Heart right ventricle (tissue), 16 donors: Measurements from ENCODE around the gene RERG. TPM values are rescaled to one million over a fixed set of nuclear protein-coding genes. Genes with fewer than 3 reads are reported as not detected.

Experiments
- ATAC-seq, 8 donors: fragments of 200-7000 bp; cut with Tn5 transposase; one replicate each; pipeline ENCODE4 v1.9.1; 2020; ENCODE audit warnings: mild to moderate bottlenecking in 8 of 8, moderate library complexity in 8 of 8, moderate number of reproducible peaks in 1 of 8
- DNase-seq, 2 donors: peaks; one replicate each; pipeline ENCODE4 v3.0.0-alpha.2; 2020
- H3K27ac ChIP-seq, 10 donors: fragments of 200-600 bp; sonication (generic) in 2 of 10; one replicate each; pipeline versions ENCODE4 v1.5.0 to v1.8.0; 2020 to 2022; ENCODE audit warnings: mild to moderate bottlenecking in 3 of 10
- H3K27me3 ChIP-seq, 7 donors: fragments of 200-600 bp; one replicate each; pipeline ENCODE4 v1.8.0; 2021 to 2022; ENCODE audit warnings: mild to moderate bottlenecking in 2 of 7
- H3K36me3 ChIP-seq, 9 donors: fragments of 200-600 bp; sonication (generic) in 1 of 9; one replicate each; pipeline versions ENCODE4 v1.5.0 to v1.8.0; 2020 to 2022; ENCODE audit warnings: mild to moderate bottlenecking in 2 of 9
- H3K4me1 ChIP-seq, 9 donors: fragments of 200-600 bp; sonication (generic) in 1 of 9; one replicate each; pipeline versions ENCODE4 v1.5.0 to v1.8.0; 2020 to 2022; ENCODE audit warnings: mild to moderate bottlenecking in 4 of 9
- H3K4me3 ChIP-seq, 10 donors: fragments of 200-600 bp; sonication (generic) in 2 of 10; one replicate each; pipeline versions ENCODE4 v1.5.0 to v1.8.0; 2020 to 2022; ENCODE audit warnings: mild to moderate bottlenecking in 7 of 10, moderate library complexity in 2 of 10
- H3K9me3 ChIP-seq, 11 donors: fragments of 200-600 bp in 10 of 11; sonication (generic) in 2 of 11; one replicate each; pipeline versions ENCODE4 v1.5.0 to v1.8.0; 2013 to 2022; ENCODE audit warnings: mild to moderate bottlenecking in 2 of 11, control low read depth in 1 of 11, moderate library complexity in 1 of 11
- WGBS, 2 donors: extraction: QIAGEN DNeasy Blood & Tissue Kit; methylation state at CpG; one replicate each; pipeline ENCODE4 v1.1.7; 2013; ENCODE audit warnings: inconsistent platforms in 1 of 2; 5-methylcytosine and 5-hydroxymethylcytosine counted together
- intact Hi-C, 10 donors: fragments of 100-400 bp; cut with DNase I; formaldehyde crosslinking; loops; one replicate each; pipeline versions ENCODE4 v1.11.1 to v1.14.2; 2022
- polyA plus RNA-seq, 2 donors: library from polyadenylated mRNA; stranded (reverse); fragments of 200-250 nt; gene quantifications; one replicate each; pipeline ENCODE4 v1.2.3, GENCODE V29; 2013
- total RNA-seq, 10 donors: library from RNA; stranded (reverse); fragmentation: NEBNext Ultra II Directional in 3 of 10; extraction: Animal tissue kit (Norgen Biotek cat#: 25700) in 3 of 10; gene quantifications; one replicate each; pipeline versions ENCODE4 v1.2.1 to v1.2.4, GENCODE V29; 2021 to 2023
- TF ChIP-seq, protein P1 (sequence below), 9 donors: fragments of 200-600 bp; sonication (generic) in 2 of 9; IDR thresholded peaks; one replicate each; pipeline versions ENCODE4 v1.5.0 to v1.8.0; 2021 to 2022; ENCODE audit warnings: antibody characterized with exemption in 9 of 9, mild to moderate bottlenecking in 5 of 9, moderate library complexity in 1 of 9
- donor health status: Arrhythmogenic right ventricular cardiomyopathy.
- donor health status: ischemic (EF 13 %, LVEDD 7.1; RV severe dilation, severe dysfunction).
- donor health status: healthy with polysubstance abuse.
- donor health status: DM: no; HTN: yes; CAD: no.
- donor health status: DM: no; HTN: no; CAD: no.
- donor health status: ischemic (EF 25% LVEDD 6.9; RV normal size, moderate dysfunction).
- donor health status: ischemic (EF 25% LVEDD 5.7; RV mildly dilated, moderate dysfunction).
- donor health status: healthy.
- donor health status: DM: yes; HTN: yes; CAD: no.
- donor health status: Ischemic cardiomyopathy.
- donor health status: ischemic (EF 35%, LVEDD 5.7; RV mildly dilated, moderate dysfunction).
- donor health status: nonischemic (EF 11% LVEDD 7.7; RV severe dilation, severe dysfunction).
- donor health status: DM: yes; HTN: yes; CAD: no.
- donor health status: PGD.
- donor health status: ischemic (EF 29% LVEDD 5.4; RV normal size, mild dysfunction).
- donor health status: nonischemic (EF 23%, LVEDD 6.1; RV moderate dilation, normal function).

The RERG gene
- total and polyA plus RNA-seq, 12 donors: 2.1 to 9.7 (median 2.7) TPM

DNA sequence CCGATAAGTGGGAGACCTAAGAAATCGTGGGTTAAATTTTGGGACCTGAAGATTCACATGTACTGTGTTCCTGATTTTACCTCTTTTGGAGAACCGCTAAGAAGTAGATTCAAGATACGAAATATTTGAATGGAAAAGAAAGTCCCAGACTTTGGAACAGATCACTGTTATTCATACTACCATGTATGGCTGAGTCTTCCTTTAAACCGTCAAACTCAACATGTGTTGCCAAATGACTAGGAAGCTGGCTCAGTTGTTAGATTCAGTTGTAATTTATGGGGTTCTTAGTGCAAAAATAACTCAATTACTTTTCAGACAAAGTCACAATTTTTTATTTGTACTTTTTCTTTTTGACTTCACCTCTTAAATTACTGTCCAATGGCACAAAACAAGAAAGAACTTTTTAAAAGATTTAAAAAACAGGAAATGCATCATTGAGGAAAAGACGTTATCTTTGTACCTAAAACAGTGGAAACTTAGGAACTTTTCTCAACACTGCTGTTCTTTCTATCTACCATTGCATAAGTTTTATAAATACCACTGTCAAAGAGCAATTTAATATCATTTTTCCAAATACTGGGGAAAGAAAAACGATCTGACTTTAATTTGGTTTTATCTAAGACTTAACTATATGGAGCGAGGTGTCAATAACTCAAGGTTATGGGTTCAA is 15.7 kb downstream of the RERG start:
- TF ChIP-seq, protein P1, sequence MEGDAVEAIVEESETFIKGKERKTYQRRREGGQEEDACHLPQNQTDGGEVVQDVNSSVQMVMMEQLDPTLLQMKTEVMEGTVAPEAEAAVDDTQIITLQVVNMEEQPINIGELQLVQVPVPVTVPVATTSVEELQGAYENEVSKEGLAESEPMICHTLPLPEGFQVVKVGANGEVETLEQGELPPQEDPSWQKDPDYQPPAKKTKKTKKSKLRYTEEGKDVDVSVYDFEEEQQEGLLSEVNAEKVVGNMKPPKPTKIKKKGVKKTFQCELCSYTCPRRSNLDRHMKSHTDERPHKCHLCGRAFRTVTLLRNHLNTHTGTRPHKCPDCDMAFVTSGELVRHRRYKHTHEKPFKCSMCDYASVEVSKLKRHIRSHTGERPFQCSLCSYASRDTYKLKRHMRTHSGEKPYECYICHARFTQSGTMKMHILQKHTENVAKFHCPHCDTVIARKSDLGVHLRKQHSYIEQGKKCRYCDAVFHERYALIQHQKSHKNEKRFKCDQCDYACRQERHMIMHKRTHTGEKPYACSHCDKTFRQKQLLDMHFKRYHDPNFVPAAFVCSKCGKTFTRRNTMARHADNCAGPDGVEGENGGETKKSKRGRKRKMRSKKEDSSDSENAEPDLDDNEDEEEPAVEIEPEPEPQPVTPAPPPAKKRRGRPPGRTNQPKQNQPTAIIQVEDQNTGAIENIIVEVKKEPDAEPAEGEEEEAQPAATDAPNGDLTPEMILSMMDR (IDR thresholded peaks at IDR 0.05): no peak
- 74 to 79% methylated on average over 8 of the region's 8 CpGs for whole genome bisulfite sequencing, 2 donors
- Histone ChIP-seq H3K4me3 (no peak overlapping the region), H3K4me1 (peaks cover 0 to 27% (median 10%) of the 10 kb centered on the region in 9 donors), H3K36me3 (no peaks in the 10 kb centered on the region), H3K27me3 (peaks cover 0 to 11% (median 0%) of the 10 kb centered on the region in 7 donors), H3K27ac (peak overlapping the region in 8 of 10 donors; percentile 7 to 72 (median 64)), H3K9me3 (peaks cover 0 to 19% (median 0%) of the 10 kb centered on the region in 11 donors)
- intact Hi-C loops: no loop called here
- DNase-seq (no peak), ATAC-seq (peak in 2 of 8 donors; percentile 43 to 53)

DNA sequence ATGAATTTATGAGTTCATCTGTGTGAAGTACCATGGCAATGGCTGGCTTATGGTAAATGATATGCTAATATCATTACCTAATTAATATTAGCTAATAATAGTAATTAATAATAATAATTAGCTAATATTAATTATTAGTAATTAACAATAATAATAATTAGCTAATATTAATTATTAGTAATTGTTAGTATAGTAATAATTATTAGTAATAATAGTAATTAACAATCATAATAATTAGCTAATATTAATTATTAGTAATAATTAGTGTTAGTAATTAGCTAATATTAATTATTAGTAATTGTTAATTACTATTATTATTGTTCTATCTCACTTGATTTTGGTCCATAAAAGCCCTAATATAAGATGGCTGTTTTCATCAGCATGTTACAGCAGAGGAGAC is 19.8 kb downstream of the RERG start:
- peaks cover 0 to 19% (median 0%) of the 10 kb centered on the region in 11 donors for H3K9me3 ChIP-seq
- intact Hi-C loops: no loop called here

DNA sequence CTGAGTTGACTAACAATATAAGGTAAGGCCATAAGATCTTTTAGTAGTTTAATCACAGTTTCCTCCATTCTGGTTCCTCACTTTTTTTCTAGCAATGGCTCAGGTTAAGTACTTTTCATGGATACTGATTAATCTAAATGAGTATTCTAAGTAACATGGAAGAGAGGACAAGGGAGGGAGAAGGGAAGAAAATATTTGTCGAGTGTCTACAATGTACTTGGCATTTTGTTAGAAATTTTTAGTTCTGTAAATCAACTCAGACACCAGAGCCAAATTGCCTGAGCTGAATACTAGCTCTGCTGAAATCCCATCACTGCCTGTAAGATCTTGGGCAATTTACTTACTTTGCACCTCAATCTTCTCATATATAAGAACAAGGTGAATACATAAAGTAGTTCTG is 20.2 kb downstream of the RERG start:
- Histone ChIP-seq H3K36me3 (no peaks in the 10 kb centered on the region), H3K4me3 (no peak overlapping the region), H3K4me1 (peaks cover 0 to 8% (median 0%) of the 10 kb centered on the region in 9 donors), H3K27me3 (peaks cover 0 to under 1% (median 0%) of the 10 kb centered on the region in 7 donors), H3K27ac (peak overlapping the region in 1 of 10 donors; percentile 20), H3K9me3 (peaks cover 0 to 19% (median 0%) of the 10 kb centered on the region in 11 donors)
- ATAC-seq (no peak), DNase-seq (no peak)
- intact Hi-C loops: no loop called here
- TF ChIP-seq, protein P1 (IDR thresholded peaks at IDR 0.05): no peak
- 62 to 82% methylated on average over 1 of the region's 1 CpG for WGBS, 2 donors

More for the DNA sequence above, 19.8 kb downstream of the RERG start:
- no peak overlapping the region for H3K27ac ChIP-seq
- no peaks in the 10 kb centered on the region for H3K36me3 ChIP-seq
- ATAC-seq (no peak), DNase-seq (no peak)
- TF ChIP-seq, protein P1 (IDR thresholded peaks at IDR 0.05): no peak
- peaks cover 0 to 4% (median 0%) of the 10 kb centered on the region in 7 donors for H3K27me3 ChIP-seq
- no peak overlapping the region for H3K4me3 ChIP-seq
- H3K4me1 ChIP-seq: peaks cover 0 to 8% (median 0%) of the 10 kb centered on the region in 9 donors

DNA sequence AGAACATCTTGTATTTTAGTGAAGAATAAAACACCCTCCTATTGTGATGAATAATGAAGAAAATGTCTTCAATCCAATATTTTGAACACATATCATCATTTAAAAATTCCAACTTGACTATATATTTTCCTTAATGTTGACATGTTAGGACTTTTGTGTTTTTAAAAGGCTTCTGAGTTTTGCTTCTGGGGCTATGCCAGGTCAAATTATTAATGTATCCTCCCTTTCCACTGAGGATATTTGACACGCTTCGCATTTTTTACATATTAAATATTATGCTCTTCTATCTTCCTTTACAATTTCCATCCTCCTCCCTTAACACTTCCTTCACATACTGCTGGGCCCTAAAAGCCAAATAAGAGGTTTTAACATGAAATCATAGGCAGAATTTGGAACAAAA is 20.6 kb downstream of the RERG start:
- 80 to 86% methylated on average over 2 of the region's 2 CpGs for WGBS, 2 donors
- no peaks in the 10 kb centered on the region for H3K27me3 ChIP-seq
- no peak for DNase-seq
- no peak overlapping the region for H3K4me3 ChIP-seq
- TF ChIP-seq, protein P1 (IDR thresholded peaks at IDR 0.05): no peak
- peak overlapping the region in 1 of 10 donors; percentile 33 for H3K27ac ChIP-seq
- intact Hi-C loops: no loop called here
- H3K9me3 ChIP-seq: peaks cover 0 to 19% (median 0%) of the 10 kb centered on the region in 11 donors
- no peaks in the 10 kb centered on the region for H3K36me3 ChIP-seq
- H3K4me1 ChIP-seq: peaks cover 0 to 8% (median 0%) of the 10 kb centered on the region in 9 donors
- no peak for ATAC-seq
